K562 (cell line): ENCODE data around the gene ACOX2. TPM values are rescaled to one million over a fixed set of nuclear protein-coding genes. Genes with fewer than 3 reads are reported as not detected.

Source experiments
- ERF ChIP-seq: fragments of 450-650 bp; formaldehyde crosslinking; IDR thresholded peaks from 2 replicates; pipeline ENCODE4 v1.4.0; 2020; ENCODE audit warnings: mild to moderate bottlenecking, mixed read lengths
- IRF1 ChIP-seq: sonication (generic); formaldehyde crosslinking; IDR thresholded peaks from 2 replicates; pipeline ENCODE4 v1.8.0; 2022; ENCODE audit warnings: missing genetic modification reagents, mild to moderate bottlenecking, borderline replicate concordance
- KLF1 ChIP-seq: fragments of 450-650 bp; IDR thresholded peaks from 2 replicates; pipeline ENCODE4 v1.6.1; 2016; ENCODE audit warnings: missing genetic modification characterization, missing compliant biosample characterization
- KLF13 ChIP-seq: fragments of 450-650 bp; IDR thresholded peaks from 2 replicates; pipeline ENCODE4 v1.6.1; 2016; ENCODE audit warnings: missing genetic modification characterization, low read depth, mild to moderate bottlenecking, missing compliant biosample characterization, moderate library complexity, borderline replicate concordance
- MEF2A ChIP-seq: IDR thresholded peaks from 2 replicates; pipeline ENCODE4 v1.6.1; 2011; ENCODE audit warnings: low read depth, mild to moderate bottlenecking, low read length, moderate library complexity; ENCODE audit not compliant: control insufficient read depth
- ZBTB9 ChIP-seq: fragments of 450-650 bp; formaldehyde crosslinking; IDR thresholded peaks from 2 replicates; pipeline ENCODE4 v1.4.0; 2020; ENCODE audit warnings: mild to moderate bottlenecking, moderate library complexity
- ZNF589 ChIP-seq: fragments of 200-800 bp; sonication (Bioruptor generic); IDR thresholded peaks from 2 replicates; pipeline ENCODE4 v1.6.1; 2016; ENCODE audit warnings: low read depth, missing genetic modification characterization, missing compliant biosample characterization
- polyA plus RNA-seq, 8 experiments: library from polyadenylated mRNA; depleted of rRNA in 4 of 8; stranded (reverse) in 5 of 8; unstranded in 3 of 8; fragments of >200 nt; fragmentation: Nextera tagmentation in 2 of 8; fragmentation: Illumina TruSeq in 1 of 8; extraction: Ambion mirVana in 2 of 8; extraction: Trizol in 1 of 8; gene quantifications; 2 replicates each; pipeline versions ENCODE4 v1.2.1 to v1.2.3, GENCODE V29; 2011 to 2014; ENCODE audit warnings: inconsistent platforms in 1 of 8, missing spikeins in 1 of 8
- total RNA-seq, 7 experiments: library from RNA; depleted of rRNA in 6 of 7; stranded (reverse); fragments of >200 nt in 6 of 7; fragmentation: Illumina TruSeq in 2 of 7; extraction: Trizol in 2 of 7; gene quantifications; 2 replicates each; pipeline versions ENCODE4 v1.2.1 to v1.2.3, GENCODE V29; 2011 to 2021; ENCODE audit warnings: low replicate concordance in 1 of 7
- TF ChIP-seq, protein P1 (sequence below): fragments of 450-650 bp; formaldehyde crosslinking; IDR thresholded peaks from 2 replicates; pipeline ENCODE4 v1.4.0; 2020; ENCODE audit warnings: mild to moderate bottlenecking, moderate library complexity
- TF ChIP-seq, protein P2 (sequence below): fragments of 250-450 bp; sonication (Bioruptor Pico); IDR thresholded peaks from 2 replicates; pipeline ENCODE4 v1.9.0; 2021; ENCODE audit warnings: mild to moderate bottlenecking

The ACOX2 gene
- total and polyA plus RNA-seq, 9 of the 15 experiments (the other 6 are each of a cell fraction or from before 2014, with no cell fraction given) = 0.15 TPM; not detected in 8

DNA sequence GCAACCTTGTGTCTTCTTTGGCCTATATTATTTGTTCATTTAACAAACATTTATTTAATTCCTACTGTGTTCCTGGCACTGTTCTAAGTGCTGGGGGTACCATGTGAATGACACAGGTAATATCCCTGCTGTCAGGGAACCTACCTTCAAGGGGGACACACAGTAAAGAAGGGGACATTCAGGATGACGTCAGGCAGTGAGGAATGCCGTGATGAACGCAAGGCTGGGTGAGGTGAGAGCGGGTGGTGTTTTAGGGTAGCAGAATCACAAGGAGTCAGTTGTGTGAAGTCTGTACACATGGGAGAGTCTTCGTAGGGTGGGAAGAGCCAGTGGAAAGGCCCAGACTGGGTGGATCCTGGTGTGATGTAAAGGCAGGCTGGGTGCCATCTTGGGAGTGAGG is 41.9 kb upstream of the ACOX2 start (continued):
- TF ChIP-seq MEF2A = no peak
- TF ChIP-seq, protein P1, sequence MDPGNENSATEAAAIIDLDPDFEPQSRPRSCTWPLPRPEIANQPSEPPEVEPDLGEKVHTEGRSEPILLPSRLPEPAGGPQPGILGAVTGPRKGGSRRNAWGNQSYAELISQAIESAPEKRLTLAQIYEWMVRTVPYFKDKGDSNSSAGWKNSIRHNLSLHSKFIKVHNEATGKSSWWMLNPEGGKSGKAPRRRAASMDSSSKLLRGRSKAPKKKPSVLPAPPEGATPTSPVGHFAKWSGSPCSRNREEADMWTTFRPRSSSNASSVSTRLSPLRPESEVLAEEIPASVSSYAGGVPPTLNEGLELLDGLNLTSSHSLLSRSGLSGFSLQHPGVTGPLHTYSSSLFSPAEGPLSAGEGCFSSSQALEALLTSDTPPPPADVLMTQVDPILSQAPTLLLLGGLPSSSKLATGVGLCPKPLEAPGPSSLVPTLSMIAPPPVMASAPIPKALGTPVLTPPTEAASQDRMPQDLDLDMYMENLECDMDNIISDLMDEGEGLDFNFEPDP (CRISPR knock-in tag) = no peak
- TF ChIP-seq, protein P2, sequence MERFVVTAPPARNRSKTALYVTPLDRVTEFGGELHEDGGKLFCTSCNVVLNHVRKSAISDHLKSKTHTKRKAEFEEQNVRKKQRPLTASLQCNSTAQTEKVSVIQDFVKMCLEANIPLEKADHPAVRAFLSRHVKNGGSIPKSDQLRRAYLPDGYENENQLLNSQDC (CRISPR knock-in tag) = no peak
- TF ChIP-seq KLF13 (tag) = no peak
- TF ChIP-seq IRF1 (CRISPR knock-in tag) = no peak
- TF ChIP-seq ERF (CRISPR knock-in tag) = no peak
- TF ChIP-seq ZBTB9 = no peak
- no peak for TF ChIP-seq ZNF589 (CRISPR knock-in tag)
- TF ChIP-seq KLF1 (tag) = no peak
